Neural crest cell (in vitro differentiated cells): ENCODE measurements around the gene TFB2M. TPM values are rescaled to one million over a fixed set of nuclear protein-coding genes. Genes with fewer than 3 reads are reported as not detected.
"Not testable (repeated sequence)": the region's sequence is repeated elsewhere in the genome, so short reads cannot be mapped to it uniquely, and the experiment has no call there.

Experiments used
- DNase-seq: peaks from one replicate; pipeline ENCODE4 v3.0.0; 2021; ENCODE audit warnings: low read depth, mixed read lengths, low spot score
- H3K27ac Mint-ChIP-seq: one replicate; pipeline ENCODE4 v1.8.0; 2021; ENCODE audit warnings: mild to moderate bottlenecking, mixed read lengths; ENCODE audit not compliant: unreplicated experiment
- H3K27me3 Mint-ChIP-seq: 2 replicates; pipeline ENCODE4 v1.8.0; 2021; ENCODE audit warnings: low read depth, mild to moderate bottlenecking, mixed read lengths
- H3K36me3 Mint-ChIP-seq: 2 replicates; pipeline ENCODE4 v1.8.0; 2021; ENCODE audit warnings: low read depth, mild to moderate bottlenecking, mixed read lengths
- H3K4me1 Mint-ChIP-seq: 2 replicates; pipeline ENCODE4 v1.8.0; 2021; ENCODE audit warnings: mixed read lengths
- H3K4me3 Mint-ChIP-seq: one replicate; pipeline ENCODE4 v1.8.0; 2021; ENCODE audit warnings: mild to moderate bottlenecking, mixed read lengths
- H3K9me3 Mint-ChIP-seq: 2 replicates; pipeline ENCODE4 v1.8.0; 2021; ENCODE audit warnings: mixed read lengths
- CTCF ChIP-seq: fragments of 200-600 bp; sonication (generic); conservative IDR thresholded peaks from 2 replicates; pipeline ENCODE4 v1.5.0; 2021; ENCODE audit warnings: antibody characterized with exemption, mild to moderate bottlenecking
- total RNA-seq: library from RNA; stranded (reverse); gene quantifications from 2 replicates; pipeline ENCODE4 v1.2.1, GENCODE V29; 2021

The TFB2M gene
- total RNA-seq, 1 donor from 2014 or later = 9.0 TPM

- no peak for TF ChIP-seq CTCF
- Mint-ChIP-seq H3K4me3 (no peak overlapping the region), H3K36me3 (peaks cover 15% of the 10 kb centered on the region), H3K9me3 (peaks cover 3% of the 10 kb centered on the region), H3K27me3 (no peaks in the 10 kb centered on the region), H3K27ac (no peak overlapping the region), H3K4me1 (peaks cover 2% of the 10 kb centered on the region)
- DNase-seq = no peak
Measured at GRCh38 chr1:246592695-246593094, 26.6 kb upstream of the TFB2M start.

DNA sequence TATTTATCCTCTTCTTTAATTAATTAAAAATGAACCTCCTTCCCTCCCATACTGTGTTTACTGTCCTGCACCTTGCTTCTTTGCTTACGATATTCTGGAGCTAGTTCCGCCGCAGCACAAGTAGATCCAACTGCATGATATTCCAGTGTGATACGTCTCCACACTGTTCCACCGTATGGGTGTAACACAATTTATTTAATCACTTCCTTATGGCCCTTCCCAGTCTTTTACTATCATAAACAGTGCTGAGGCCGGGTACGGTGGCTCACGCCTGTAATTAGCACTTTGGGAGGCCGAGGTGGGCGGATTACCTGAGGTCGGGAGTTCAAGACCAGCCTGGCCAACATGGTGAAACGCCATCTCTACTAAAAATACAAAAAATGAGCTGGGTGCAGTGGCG is 25.9 kb upstream of the TFB2M start:
- TF ChIP-seq CTCF = no peak
- Mint-ChIP-seq H3K27me3 (no peaks in the 10 kb centered on the region), H3K4me1 (peaks cover 5% of the 10 kb centered on the region), H3K36me3 (peaks cover 15% of the 10 kb centered on the region), H3K9me3 (peaks cover 3% of the 10 kb centered on the region), H3K27ac (no peak overlapping the region), H3K4me3 (no peak overlapping the region)
- DNase-seq = no peak

- H3K4me3 Mint-ChIP-seq = no peak overlapping the region
- H3K27me3 Mint-ChIP-seq = no peaks in the 10 kb centered on the region
- peaks cover 15% of the 10 kb centered on the region for H3K36me3 Mint-ChIP-seq
- DNase-seq = no peak
- no peak overlapping the region for H3K27ac Mint-ChIP-seq
- no peak for TF ChIP-seq CTCF
- peaks cover 3% of the 10 kb centered on the region for H3K9me3 Mint-ChIP-seq
- peaks cover 5% of the 10 kb centered on the region for H3K4me1 Mint-ChIP-seq
Measured at GRCh38 chr1:246591504-246591903, 25.4 kb upstream of the TFB2M start.

GRCh38 chr1:246591047-246591446 is 25.0 kb upstream of the TFB2M start:
- H3K36me3 Mint-ChIP-seq = peaks cover 15% of the 10 kb centered on the region
- no peak overlapping the region for H3K4me3 Mint-ChIP-seq
- peaks cover 3% of the 10 kb centered on the region for H3K9me3 Mint-ChIP-seq
- DNase-seq = no peak
- peaks cover 5% of the 10 kb centered on the region for H3K4me1 Mint-ChIP-seq
- no peak overlapping the region for H3K27ac Mint-ChIP-seq
- H3K27me3 Mint-ChIP-seq = no peaks in the 10 kb centered on the region
- no peak for TF ChIP-seq CTCF

GRCh38 chr1:246589919-246590318 is 23.9 kb upstream of the TFB2M start:
- H3K4me3 Mint-ChIP-seq, H3K4me1 Mint-ChIP-seq, H3K9me3 Mint-ChIP-seq, H3K27ac Mint-ChIP-seq, H3K27me3 Mint-ChIP-seq, DNase-seq: not testable (repeated sequence)
- H3K36me3 Mint-ChIP-seq = peaks cover 15% of the 10 kb centered on the region

GRCh38 chr1:246588159-246588721 is 22.2 kb upstream of the TFB2M start:
- no peak for TF ChIP-seq CTCF
- Mint-ChIP-seq H3K27ac (no peak overlapping the region), H3K4me1 (peaks cover 11% of the 10 kb centered on the region), H3K4me3 (no peak overlapping the region), H3K9me3 (peaks cover 3% of the 10 kb centered on the region), H3K27me3 (no peaks in the 10 kb centered on the region), H3K36me3 (peaks cover 15% of the 10 kb centered on the region)
- no peak for DNase-seq
